ENCODE measurements around the gene ZNF367. TPM values are rescaled to one million over a fixed set of nuclear protein-coding genes. Genes with fewer than 3 reads are reported as not detected.

The ZNF367 gene
- total RNA-seq, 4 donors from 2014 or later = 2.5 to 4.3 (median 3.1) TPM

DNA sequence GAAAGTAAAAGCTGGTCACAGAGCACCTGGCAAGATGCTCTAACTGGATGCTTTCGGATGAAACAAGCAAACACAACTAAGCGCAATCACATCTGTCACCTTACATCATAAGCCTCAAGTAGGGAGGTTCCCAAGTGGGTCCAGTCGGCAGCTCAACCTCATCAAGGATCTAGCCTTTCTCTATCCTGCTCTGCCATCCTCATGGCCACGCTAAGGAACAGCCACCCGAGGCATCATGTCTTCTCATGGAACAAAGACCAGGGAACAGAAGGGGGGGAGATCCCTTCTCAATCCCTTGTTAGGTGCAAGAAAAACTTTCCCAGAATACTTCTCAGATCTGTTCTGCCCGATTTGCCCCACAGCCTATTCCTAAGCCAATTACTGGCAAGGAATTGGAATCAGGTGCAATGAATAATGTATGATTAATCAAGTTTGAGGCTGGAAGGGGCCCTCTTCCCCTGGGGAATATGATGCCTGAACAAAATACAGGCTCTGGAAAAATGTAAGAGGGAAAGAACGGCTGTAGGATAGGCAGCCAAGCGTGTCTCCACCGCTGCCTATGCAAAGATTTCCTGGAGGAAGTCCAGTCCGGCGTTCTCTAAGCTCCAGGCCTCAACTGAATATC, 30.5 kb upstream of the ZNF367 start:
- peaks cover 0 to 31% (median 3%) of the 10 kb centered on the region in 4 donors for H3K4me1 ChIP-seq
- no peaks in the 10 kb centered on the region for H3K9me3 ChIP-seq
- no peaks in the 10 kb centered on the region for H3K36me3 ChIP-seq
- WGBS, 2 donors = 91 to 94% methylated on average over 11 of the region's 11 CpGs
- TF ChIP-seq EP300 (IDR thresholded peaks at IDR 0.05) (no peak), POLR2A (IDR thresholded peaks at IDR 0.05) (no peak)
- TF ChIP-seq, protein P1, sequence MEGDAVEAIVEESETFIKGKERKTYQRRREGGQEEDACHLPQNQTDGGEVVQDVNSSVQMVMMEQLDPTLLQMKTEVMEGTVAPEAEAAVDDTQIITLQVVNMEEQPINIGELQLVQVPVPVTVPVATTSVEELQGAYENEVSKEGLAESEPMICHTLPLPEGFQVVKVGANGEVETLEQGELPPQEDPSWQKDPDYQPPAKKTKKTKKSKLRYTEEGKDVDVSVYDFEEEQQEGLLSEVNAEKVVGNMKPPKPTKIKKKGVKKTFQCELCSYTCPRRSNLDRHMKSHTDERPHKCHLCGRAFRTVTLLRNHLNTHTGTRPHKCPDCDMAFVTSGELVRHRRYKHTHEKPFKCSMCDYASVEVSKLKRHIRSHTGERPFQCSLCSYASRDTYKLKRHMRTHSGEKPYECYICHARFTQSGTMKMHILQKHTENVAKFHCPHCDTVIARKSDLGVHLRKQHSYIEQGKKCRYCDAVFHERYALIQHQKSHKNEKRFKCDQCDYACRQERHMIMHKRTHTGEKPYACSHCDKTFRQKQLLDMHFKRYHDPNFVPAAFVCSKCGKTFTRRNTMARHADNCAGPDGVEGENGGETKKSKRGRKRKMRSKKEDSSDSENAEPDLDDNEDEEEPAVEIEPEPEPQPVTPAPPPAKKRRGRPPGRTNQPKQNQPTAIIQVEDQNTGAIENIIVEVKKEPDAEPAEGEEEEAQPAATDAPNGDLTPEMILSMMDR (IDR thresholded peaks at IDR 0.05) = no peak
- no peaks in the 10 kb centered on the region for H3K27me3 ChIP-seq
- H3K27ac ChIP-seq = no peak overlapping the region
- no peak for DNase-seq (ENCODE audit: low spot score in 2 of 2)
- no peak overlapping the region for H3K4me3 ChIP-seq

DNA sequence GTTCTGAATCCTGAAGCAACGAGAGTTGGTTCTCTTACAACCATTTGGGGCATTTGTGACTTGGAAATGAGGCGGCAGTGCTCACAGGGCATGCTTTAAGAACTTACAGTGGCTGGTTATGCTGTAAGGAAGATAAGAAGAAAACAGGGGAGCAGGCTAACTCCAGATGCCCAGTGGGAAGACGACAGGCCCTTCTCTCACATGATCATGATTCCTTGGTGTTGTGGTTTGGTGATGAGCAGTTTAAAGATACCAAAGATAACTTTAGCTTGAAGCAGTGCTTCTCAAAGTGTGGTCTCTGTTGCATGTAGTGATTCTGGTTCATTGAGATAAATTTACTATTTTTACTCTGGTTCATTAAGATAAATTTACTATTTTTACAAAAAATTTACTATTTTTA, 29.2 kb upstream of the ZNF367 start:
- Histone ChIP-seq H3K36me3 (no peaks in the 10 kb centered on the region), H3K9me3 (no peaks in the 10 kb centered on the region), H3K27me3 (no peaks in the 10 kb centered on the region), H3K27ac (no peak overlapping the region), H3K4me1 (peaks cover 0 to 19% (median 3%) of the 10 kb centered on the region in 4 donors), H3K4me3 (no peak overlapping the region)
- WGBS, 2 donors = 74 to 82% methylated on average over 3 of the region's 3 CpGs
- TF ChIP-seq, protein P1 (IDR thresholded peaks at IDR 0.05) = no peak
- no peak for TF ChIP-seq POLR2A (IDR thresholded peaks at IDR 0.05)
- no peak for TF ChIP-seq EP300 (IDR thresholded peaks at IDR 0.05)
- DNase-seq (ENCODE audit: low spot score in 2 of 2) = no peak

DNA sequence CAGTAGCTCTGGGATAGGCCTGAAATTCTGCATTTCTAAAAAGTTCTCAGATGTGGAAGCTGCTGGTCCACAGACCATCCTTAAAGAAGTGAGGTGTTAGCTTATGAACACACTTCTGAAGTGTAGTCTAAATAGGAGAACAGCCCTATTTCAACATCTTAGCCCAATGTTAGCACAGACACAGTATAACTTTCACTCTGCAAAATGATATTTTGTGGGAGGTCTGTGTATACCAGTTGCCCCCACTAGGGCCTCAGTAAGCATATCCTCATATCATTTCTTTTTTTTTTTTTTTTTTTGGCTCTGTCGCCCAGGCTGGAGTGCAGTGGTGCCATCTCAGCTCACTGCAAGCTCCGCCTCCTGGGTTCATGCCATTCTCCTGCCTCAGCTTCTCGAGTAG, 24.3 kb upstream of the ZNF367 start:
- H3K27me3 ChIP-seq = no peaks in the 10 kb centered on the region
- H3K9me3 ChIP-seq = no peaks in the 10 kb centered on the region
- no peaks in the 10 kb centered on the region for H3K36me3 ChIP-seq
- H3K27ac ChIP-seq = no peak overlapping the region
- 76 to 88% methylated on average over 3 of the region's 3 CpGs for WGBS, 2 donors
- no peak for DNase-seq (ENCODE audit: low spot score in 2 of 2)
- H3K4me1 ChIP-seq = no peaks in the 10 kb centered on the region
- H3K4me3 ChIP-seq = no peak overlapping the region
- TF ChIP-seq, protein P1 (IDR thresholded peaks at IDR 0.05) = no peak
- TF ChIP-seq EP300 (IDR thresholded peaks at IDR 0.05) (no peak), POLR2A (IDR thresholded peaks at IDR 0.05) (no peak)

DNA sequence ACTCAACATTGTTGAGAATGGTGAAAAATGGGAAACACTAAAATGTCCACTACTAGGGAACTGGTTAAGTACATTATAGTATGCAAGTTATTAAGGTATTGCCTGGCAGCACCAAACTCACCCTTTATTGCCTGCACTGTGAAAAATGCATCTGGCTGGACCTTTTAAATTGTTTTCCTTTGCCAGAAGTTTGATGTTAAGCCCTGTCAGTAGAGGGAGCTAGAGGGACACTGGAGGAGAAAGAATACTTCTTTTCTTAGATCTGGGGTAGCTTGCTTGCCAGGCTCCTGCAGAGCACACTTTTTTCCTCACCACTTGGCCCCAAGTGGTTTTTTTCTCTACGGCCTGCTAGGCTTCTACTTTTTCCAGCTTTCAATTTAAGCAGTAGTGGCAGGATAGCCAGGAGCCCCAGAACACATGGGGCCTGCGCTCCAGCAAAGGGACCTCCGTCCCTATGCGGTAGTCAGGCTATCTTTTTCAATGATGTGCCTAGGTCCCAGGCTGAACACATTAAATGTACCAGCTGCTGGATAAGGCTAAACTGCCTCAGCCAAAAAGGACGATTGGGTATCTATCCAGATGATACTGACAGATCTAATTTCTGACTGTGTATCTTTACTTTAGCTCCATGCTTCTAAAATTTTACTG, 23.8 kb upstream of the ZNF367 start:
- H3K9me3 ChIP-seq = no peaks in the 10 kb centered on the region
- H3K27me3 ChIP-seq = no peaks in the 10 kb centered on the region
- DNase-seq (ENCODE audit: low spot score in 2 of 2) = no peak
- H3K27ac ChIP-seq = no peak overlapping the region
- no peak overlapping the region for H3K4me3 ChIP-seq
- TF ChIP-seq POLR2A (IDR thresholded peaks at IDR 0.05) (no peak), EP300 (IDR thresholded peaks at IDR 0.05) (no peak)
- TF ChIP-seq, protein P1 (IDR thresholded peaks at IDR 0.05) = no peak
- H3K36me3 ChIP-seq = no peaks in the 10 kb centered on the region
- 89 to 93% methylated on average over 5 of the region's 5 CpGs for WGBS, 2 donors
- H3K4me1 ChIP-seq = no peaks in the 10 kb centered on the region

DNA sequence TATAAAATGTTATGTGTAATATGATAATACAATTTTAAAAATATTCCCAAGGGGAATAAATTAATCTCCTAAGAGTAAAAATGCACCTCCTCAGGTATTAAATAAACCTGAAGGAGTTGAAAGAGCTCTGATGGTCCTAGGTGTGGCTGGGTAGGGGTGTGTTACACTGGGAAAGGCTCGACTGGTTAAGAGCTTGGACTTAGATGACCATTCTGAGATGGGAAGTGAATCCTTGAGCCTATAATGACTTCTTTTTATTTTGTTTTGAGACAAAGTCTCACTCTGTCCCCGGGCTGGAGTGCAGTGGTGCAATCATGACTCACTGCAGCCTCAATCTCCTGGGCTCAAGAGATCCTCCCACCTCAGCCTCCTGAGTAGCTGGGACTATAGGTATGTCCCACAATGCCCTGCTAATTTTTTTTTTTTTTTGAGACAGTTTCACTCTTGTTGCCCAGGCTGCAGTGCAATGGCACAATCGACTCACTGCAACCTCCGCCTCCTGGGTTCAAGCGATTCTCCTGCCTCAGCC, 22.6 kb upstream of the ZNF367 start:
- H3K36me3 ChIP-seq = no peaks in the 10 kb centered on the region
- H3K27me3 ChIP-seq = no peaks in the 10 kb centered on the region
- H3K4me3 ChIP-seq = no peak overlapping the region
- H3K9me3 ChIP-seq = no peaks in the 10 kb centered on the region
- WGBS, 2 donors = 87 to 89% methylated on average over 5 of the region's 5 CpGs
- DNase-seq (ENCODE audit: low spot score in 2 of 2) = no peak
- H3K4me1 ChIP-seq = no peaks in the 10 kb centered on the region
- no peak for TF ChIP-seq POLR2A (IDR thresholded peaks at IDR 0.05)
- TF ChIP-seq, protein P1 (IDR thresholded peaks at IDR 0.05) = no peak
- no peak for TF ChIP-seq EP300 (IDR thresholded peaks at IDR 0.05)
- H3K27ac ChIP-seq = no peak overlapping the region
